Fibroblast of the aortic adventitia (primary cell): ENCODE measurements around the gene PMM1. TPM values are rescaled to one million over a fixed set of nuclear protein-coding genes. Genes with fewer than 3 reads are reported as not detected.

Experiments
- DNase-seq: peaks from one replicate; pipeline ENCODE4 v3.0.0-alpha.2; 2010; ENCODE audit warnings: low read depth
- H3K4me3 ChIP-seq: 2 replicates; pipeline ENCODE4 v1.5.1; 2011; ENCODE audit warnings: low read depth, mild to moderate bottlenecking, control low read depth, low read length, moderate library complexity
- CTCF ChIP-seq: IDR thresholded peaks from 2 replicates; pipeline ENCODE4 v1.5.1; 2011; ENCODE audit warnings: mild to moderate bottlenecking, low read length, control low read depth, inconsistent platforms; ENCODE audit not compliant: insufficient read depth
- total RNA-seq: library from RNA; depleted of rRNA; stranded (reverse); fragments of >200 nt; gene quantifications from 2 replicates; pipeline ENCODE4 v1.2.3, GENCODE V29; 2012; ENCODE audit warnings: low replicate concordance

The PMM1 gene
- total RNA-seq, 1 donor = 29.0 TPM

GRCh38 chr22:41557401-41558240 lies 32.0 kb downstream of the PMM1 start:
- peak overlapping the region; percentile 9 for H3K4me3 ChIP-seq
- TF ChIP-seq CTCF = no peak
- DNase-seq = peak; percentile 94

DNA sequence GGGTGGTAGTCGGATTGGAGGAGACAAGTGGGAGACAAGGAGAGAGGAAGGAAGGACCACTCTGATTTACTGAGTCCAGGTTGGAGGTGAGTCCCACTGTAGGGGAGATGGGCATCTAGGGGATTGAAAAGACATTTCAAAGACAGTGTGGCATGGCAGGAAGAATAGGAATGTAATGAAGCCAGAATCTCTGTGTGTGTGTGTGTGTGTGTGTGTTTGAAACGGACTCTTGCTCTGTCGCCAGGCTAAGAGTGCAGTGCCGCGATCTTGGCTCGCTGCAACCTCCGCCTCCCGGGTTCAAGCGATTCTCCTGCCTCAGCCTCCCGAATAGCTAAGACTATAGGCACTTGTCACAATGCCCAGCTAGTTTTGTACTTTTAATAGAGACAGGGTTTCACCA lies 33.1 kb downstream of the PMM1 start:
- H3K4me3 ChIP-seq = no peak overlapping the region
- DNase-seq = no peak
- TF ChIP-seq CTCF = no peak

DNA sequence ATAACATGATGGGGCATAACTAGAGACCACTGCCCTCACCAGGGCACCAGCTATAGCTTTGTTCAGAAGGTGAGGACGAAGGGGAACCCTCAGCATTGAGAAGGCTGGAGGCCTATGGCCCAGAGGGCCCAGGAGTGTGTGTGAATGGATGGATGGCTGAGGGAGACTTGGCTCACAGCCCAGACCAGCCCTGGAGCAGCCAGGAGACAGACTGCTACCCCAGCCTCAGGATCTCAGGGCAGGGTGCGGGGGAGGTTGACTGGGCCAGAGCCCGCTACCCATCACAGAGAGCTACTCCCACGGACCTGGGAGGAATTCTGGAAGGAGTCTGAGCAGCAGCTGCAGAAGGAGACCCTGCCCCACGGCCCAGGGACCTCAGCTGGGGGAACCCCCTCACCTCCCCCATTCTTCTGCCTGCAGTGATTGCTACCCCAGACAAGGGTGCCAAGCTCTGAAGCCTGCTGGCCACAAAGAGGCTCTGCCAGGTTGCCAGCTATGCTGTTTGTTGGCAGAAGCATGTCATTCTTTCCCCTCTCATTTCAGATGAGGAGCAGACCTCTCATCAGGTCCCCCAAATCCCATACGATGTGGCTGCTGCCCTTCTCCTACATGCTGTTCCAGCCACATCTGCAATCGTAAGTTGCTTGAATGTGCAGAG lies 34.2 kb downstream of the PMM1 start:
- DNase-seq = no peak
- no peak overlapping the region for H3K4me3 ChIP-seq
- no peak for TF ChIP-seq CTCF

DNA sequence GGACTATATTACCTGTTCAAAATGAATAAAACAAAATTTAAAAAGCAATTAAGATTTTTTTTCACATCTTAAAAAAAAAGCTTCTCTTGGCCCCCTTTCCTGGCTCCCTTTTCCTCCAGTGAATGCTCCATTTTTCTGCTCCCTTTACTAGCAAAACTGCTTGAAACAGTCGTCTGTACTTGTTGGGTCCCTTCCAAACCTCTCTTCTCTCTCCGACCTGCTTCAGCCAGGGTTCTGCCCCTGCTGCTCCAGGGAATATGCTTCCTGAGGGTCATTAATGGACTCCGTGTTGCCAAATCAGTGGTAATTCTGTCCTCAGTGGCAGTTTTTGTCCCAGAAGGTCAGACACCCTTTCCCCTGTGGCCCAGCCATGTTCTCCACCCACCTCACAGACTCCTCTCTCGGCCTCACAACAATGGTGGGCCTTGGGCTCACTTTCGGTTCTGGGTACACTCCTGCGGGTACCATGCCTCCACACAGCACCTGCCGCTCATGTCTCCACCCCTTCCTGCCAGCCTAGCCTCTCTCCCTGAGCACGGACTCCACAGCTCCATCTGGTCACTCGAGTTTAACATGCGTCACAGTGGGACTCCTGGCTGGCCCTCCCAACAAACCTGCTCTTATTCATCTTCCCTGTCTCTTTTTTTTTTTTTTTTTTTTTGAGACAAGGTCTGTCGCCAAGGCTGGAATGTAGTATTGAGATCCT lies 37.6 kb downstream of the PMM1 start:
- no peak overlapping the region for H3K4me3 ChIP-seq
- DNase-seq = no peak
- no peak for TF ChIP-seq CTCF

GRCh38 chr22:41550952-41551491 lies 38.6 kb downstream of the PMM1 start:
- TF ChIP-seq CTCF = no peak
- no peak overlapping the region for H3K4me3 ChIP-seq
- DNase-seq = no peak

DNA sequence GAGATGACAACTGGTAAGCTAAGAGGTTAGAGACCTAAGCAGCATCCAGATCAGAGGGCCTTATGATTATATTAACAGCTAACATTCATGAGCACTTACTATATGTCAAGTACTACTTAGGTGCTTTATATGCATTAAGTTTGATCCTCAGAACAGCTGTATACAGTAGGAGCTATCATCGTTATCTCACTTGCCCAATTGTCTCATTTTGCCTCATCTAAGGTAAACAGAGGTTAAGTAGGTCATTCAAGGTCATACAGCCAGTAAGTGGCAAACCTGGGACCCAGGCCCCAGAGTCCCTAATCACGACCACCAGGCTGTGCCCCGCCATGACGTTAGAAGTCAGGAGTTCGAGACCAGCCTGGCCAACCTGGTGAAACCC lies 40.8 kb downstream of the PMM1 start:
- TF ChIP-seq CTCF = no peak
- no peak for DNase-seq
- no peak overlapping the region for H3K4me3 ChIP-seq
